NOMO-1 treated with DMSO at 0.1 percent for 48 hours (cell line): ENCODE results near the gene GVQW3.
A peak's percentile ranks its signal among the peaks of the same experiment; 100 is the strongest.

Experiments
- DNase-seq: peaks from one replicate; lab custom pipeline; 2025; ENCODE audit not compliant: unreplicated experiment; lab: John Stamatoyannopoulos, UW

Gene GVQW3

GRCh38 chr11:76444384-76445120 is 63.4 kb downstream of the GVQW3 start, which contains the start of gene EMSY:
TSS of gene EMSY (plus strand) at chr11:76445018. CDS start at chr11:76446939, 1,921 bp downstream.
- peak; percentile 99 for DNase-seq

GRCh38 chr11:76445121-76446084 is 64.3 kb downstream of the GVQW3 start:
- peak; percentile 62 for DNase-seq

GRCh38 chr11:76448506-76448905 is 67.4 kb downstream of the GVQW3 start:
- DNase-seq, result no peak

GRCh38 chr11:76453248-76453647 is 72.1 kb downstream of the GVQW3 start:
- no peak for DNase-seq

- DNase-seq, result no peak
Measured at GRCh38 chr11:76455331-76455730, 74.2 kb downstream of the GVQW3 start.

- DNase-seq, result no peak
Measured at GRCh38 chr11:76455931-76456330, 74.8 kb downstream of the GVQW3 start.

GRCh38 chr11:76456571-76456970 is 75.4 kb downstream of the GVQW3 start:
- DNase-seq, result no peak
